Measurements from ENCODE around the gene SAMD8. TPM values are rescaled to one million over a fixed set of nuclear protein-coding genes. Genes with fewer than 3 reads are reported as not detected.
"Not testable (repeated sequence)": the region's sequence is repeated elsewhere in the genome, so short reads cannot be mapped to it uniquely, and the experiment has no call there.

SAMD8 gene
- total RNA-seq, 2 donors from 2014 or later: 8.9 to 21.5 TPM

DNA sequence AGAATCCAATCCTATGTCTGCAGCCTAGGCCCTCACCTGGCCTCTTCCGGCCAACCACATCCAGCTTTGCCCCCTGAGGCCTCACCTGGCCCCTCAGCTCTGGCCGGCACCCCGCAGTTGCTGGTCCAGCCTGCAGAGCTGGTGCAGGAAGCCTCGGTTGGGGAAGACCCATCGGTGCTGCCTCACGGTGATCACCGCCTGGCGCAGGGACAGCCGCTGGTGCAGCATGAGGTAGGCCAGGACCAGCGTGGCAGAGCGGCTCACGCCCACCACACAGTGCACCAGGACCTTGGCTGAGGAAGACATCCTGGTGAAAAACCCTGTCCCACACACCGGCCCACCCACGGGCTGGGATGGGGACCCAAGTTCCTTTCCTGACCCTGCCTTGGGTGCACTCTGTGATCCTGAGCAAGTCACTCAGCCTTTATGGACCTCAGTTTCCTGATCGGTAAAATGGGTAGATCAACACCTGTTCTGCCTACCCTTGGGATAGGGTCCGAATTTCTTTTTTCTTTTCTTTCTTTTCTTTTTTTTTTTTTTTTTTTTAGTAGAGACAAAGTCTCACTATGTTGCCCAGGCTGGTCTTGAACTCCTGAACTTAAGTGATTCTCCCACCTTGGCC, 5.8 kb upstream of the SAMD8 start:
- DNase-seq: no peak
- intact Hi-C loops (cut with DNase I): loop anchor here (5.0 kb wide), 1 partner anchor 127 kb away; no protein-coding TSS in a partner anchor
- TF ChIP-seq CTCF (IDR thresholded peaks at IDR 0.05): no peak

DNA sequence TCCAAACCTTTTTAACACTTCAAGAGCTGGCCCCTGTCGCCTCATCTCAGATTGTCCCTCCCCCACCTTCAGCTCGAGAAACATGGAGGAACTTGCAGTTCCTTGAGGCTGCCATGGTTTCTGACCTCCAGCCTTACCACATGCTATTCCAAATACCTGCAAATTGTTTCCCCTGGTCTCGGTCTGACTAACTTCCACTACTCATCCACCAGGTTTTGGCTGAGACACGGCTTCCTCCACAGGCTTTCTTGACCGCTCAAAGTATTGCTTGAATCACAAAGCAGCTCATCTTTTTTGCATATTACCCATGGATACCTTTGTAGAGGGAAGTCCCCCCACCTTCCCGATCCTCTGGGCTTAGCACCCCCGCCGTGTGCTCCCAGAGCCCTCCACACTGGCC, 5.2 kb upstream of the SAMD8 start:
- no peak for DNase-seq
- H3K4me1 ChIP-seq: no peaks in the 10 kb centered on the region
- no peaks in the 10 kb centered on the region for H3K27me3 ChIP-seq
- no peak overlapping the region for H3K27ac ChIP-seq
- no peaks in the 10 kb centered on the region for H3K36me3 ChIP-seq
- H3K9me3 ChIP-seq: no peaks in the 10 kb centered on the region
- no peak for TF ChIP-seq CTCF (IDR thresholded peaks at IDR 0.05)
- no peak overlapping the region for H3K4me3 ChIP-seq
- no peak overlapping the region for H3K9ac ChIP-seq (ENCODE audit: low read depth in 2 of 2, low read length in 2 of 2)
- intact Hi-C loops (cut with DNase I): loop anchor here (5.0 kb wide), 1 partner anchor 126 kb away; no protein-coding TSS in a partner anchor

More for the DNA sequence above, 5.8 kb upstream of the SAMD8 start:
- Histone ChIP-seq H3K9me3 (no peaks in the 10 kb centered on the region), H3K9ac (ENCODE audit: low read depth in 2 of 2, low read length in 2 of 2) (no peak overlapping the region), H3K36me3 (no peaks in the 10 kb centered on the region), H3K27ac (no peak overlapping the region), H3K27me3 (no peaks in the 10 kb centered on the region), H3K4me3 (no peak overlapping the region), H3K4me1 (no peaks in the 10 kb centered on the region)

- not testable (repeated sequence) for H3K9ac ChIP-seq (ENCODE audit: low read depth in 2 of 2, low read length in 2 of 2); H3K4me1 ChIP-seq; DNase-seq; H3K27me3 ChIP-seq; H3K9me3 ChIP-seq; H3K27ac ChIP-seq; H3K4me3 ChIP-seq; H3K36me3 ChIP-seq
- intact Hi-C loops (cut with DNase I): loop anchor here (5.0 kb wide), 1 partner anchor 125 kb away; no protein-coding TSS in a partner anchor
Measured at GRCh38 chr10:75106891-75107290, 4.6 kb upstream of the SAMD8 start.

- H3K36me3 ChIP-seq: no peaks in the 10 kb centered on the region
- H3K9ac ChIP-seq (ENCODE audit: low read depth in 2 of 2, low read length in 2 of 2): no peak overlapping the region
- TF ChIP-seq CTCF (IDR thresholded peaks at IDR 0.05): no peak
- no peaks in the 10 kb centered on the region for H3K4me1 ChIP-seq
- H3K9me3 ChIP-seq: no peaks in the 10 kb centered on the region
- intact Hi-C loops (cut with DNase I): loop anchor here (5.0 kb wide), 1 partner anchor 124 kb away; no protein-coding TSS in a partner anchor
- no peaks in the 10 kb centered on the region for H3K27me3 ChIP-seq
- no peak overlapping the region for H3K4me3 ChIP-seq
- DNase-seq: no peak
- no peak overlapping the region for H3K27ac ChIP-seq
Measured at GRCh38 chr10:75107756-75108683, 3.4 kb upstream of the SAMD8 start.

- Histone ChIP-seq H3K9ac (ENCODE audit: low read depth in 2 of 2, low read length in 2 of 2) (no peak overlapping the region), H3K36me3 (no peaks in the 10 kb centered on the region), H3K27ac (no peak overlapping the region), H3K4me1 (no peaks in the 10 kb centered on the region), H3K9me3 (no peaks in the 10 kb centered on the region), H3K4me3 (no peak overlapping the region), H3K27me3 (no peaks in the 10 kb centered on the region)
- no peak for DNase-seq
- peak; percentile 60 for TF ChIP-seq CTCF (IDR thresholded peaks at IDR 0.05)
- intact Hi-C loops (cut with DNase I): loop anchor here (5.0 kb wide), 1 partner anchor 123 kb away; no protein-coding TSS in a partner anchor
Measured at GRCh38 chr10:75108684-75109458, 2.6 kb upstream of the SAMD8 start.

All from colonic mucosa (tissue), 4 donors.